A549 (cell line): Measurements from ENCODE around the gene TMCO4. TPM values are rescaled to one million over a fixed set of nuclear protein-coding genes. Genes with fewer than 3 reads are reported as not detected.
"Not testable (repeated sequence)": the region's sequence is repeated elsewhere in the genome, so short reads cannot be mapped to it uniquely, and the experiment has no call there.

Source experiments
- ATAC-seq, 2 experiments: fragments of 200-7000 bp in 1 of 2; fragments of >200 bp in 1 of 2; cut with Nextera tagmentation in 1 of 2; cut with Tn5 transposase in 1 of 2; 3 replicates each; pipeline versions ENCODE4 v1.8.0 to v1.9.1; 2018 to 2020; ENCODE audit warnings: mild to moderate bottlenecking in 1 of 2, moderate library complexity in 1 of 2
- CTCF ChIA-PET: fragments of 300-600 bp; sonication (Branson Sonifier 250); formaldehyde crosslinking; extraction: SDS; loops from one replicate; lab custom pipeline; 2021; ENCODE audit warnings: antibody characterized with exemption, inconsistent platforms; lab: Yijun Ruan, JAX
- POLR2A ChIA-PET: fragments of 350-600 bp; formaldehyde crosslinking; extraction: SDS; loops from one replicate; lab custom pipeline; 2021; ENCODE audit warnings: antibody characterized with exemption, inconsistent platforms; lab: Yijun Ruan, JAX
- DNase-seq, 2 experiments: peaks; one replicate each; pipeline versions ENCODE4 v3.0.0 to v3.0.0-alpha.2; 2011 to 2016; ENCODE audit warnings: low read depth in 1 of 2, low spot score in 1 of 2
- FAIRE-seq: peaks from 2 replicates; lab custom pipeline; 2011; peaks lifted over from hg19 to GRCh38; lab: Jason Lieb, UNC
- H3K27ac ChIP-seq, 2 experiments: fragments of >200 bp; sonication (Bioruptor Twin); formaldehyde crosslinking; 3 replicates each; pipeline ENCODE4 v1.5.1; 2016 to 2017
- H3K4me1 ChIP-seq: fragments of >200 bp; sonication (Bioruptor Twin); formaldehyde crosslinking; 3 replicates; pipeline ENCODE4 v1.6.1; 2016
- H3K4me2 ChIP-seq: fragments of >200 bp; sonication (Bioruptor Twin); formaldehyde crosslinking; 3 replicates; pipeline ENCODE4 v1.6.1; 2016
- H3K4me3 ChIP-seq: fragments of >200 bp; sonication (Bioruptor Twin); formaldehyde crosslinking; 3 replicates; pipeline ENCODE4 v1.5.1; 2016
- H3K9me3 ChIP-seq: fragments of >200 bp; sonication (Bioruptor Twin); formaldehyde crosslinking; 3 replicates; pipeline ENCODE4 v1.6.1; 2016
- BCL3 ChIP-seq: fragments of >200 bp; sonication (Bioruptor Twin); formaldehyde crosslinking; IDR thresholded peaks from 3 replicates; pipeline ENCODE4 v1.6.1; 2016
- BHLHE40 ChIP-seq: IDR thresholded peaks from 2 replicates; pipeline ENCODE4 v1.6.1; 2012; ENCODE audit warnings: low read depth, low read length, inconsistent platforms
- CEBPB ChIP-seq, 2 experiments: fragments of >200 bp in 1 of 2; sonication (Bioruptor Twin) in 1 of 2; formaldehyde crosslinking in 1 of 2; IDR thresholded peaks; 2 replicates each; pipeline ENCODE4 v1.6.1; 2012 to 2016
- CHD2 ChIP-seq: fragments of 150-350 bp; IDR thresholded peaks from 2 replicates; pipeline ENCODE4 v1.6.1; 2014; ENCODE audit warnings: low read length; ENCODE audit not compliant: partially characterized antibody
- EHF ChIP-seq: fragments of 250-450 bp; sonication (Bioruptor Pico); IDR thresholded peaks from 2 replicates; pipeline ENCODE4 v1.5.0; 2020; ENCODE audit warnings: mild to moderate bottlenecking
- FOSB ChIP-seq: fragments of 250-450 bp; sonication (Bioruptor Pico); IDR thresholded peaks from 2 replicates; pipeline ENCODE4 v1.5.0; 2020; ENCODE audit warnings: mild to moderate bottlenecking, moderate library complexity
- FOXS1 ChIP-seq: fragments of 250-450 bp; sonication (Bioruptor Pico); IDR thresholded peaks from 2 replicates; pipeline ENCODE4 v1.5.0; 2020; ENCODE audit warnings: mild to moderate bottlenecking, moderate library complexity
- GATA3 ChIP-seq: IDR thresholded peaks from 2 replicates; pipeline ENCODE4 v1.6.1; 2012; ENCODE audit warnings: borderline replicate concordance
- HOXB13 ChIP-seq: fragments of 250-450 bp; sonication (Bioruptor Pico); IDR thresholded peaks from 2 replicates; pipeline ENCODE4 v1.5.0; 2020; ENCODE audit warnings: low read depth, mild to moderate bottlenecking, moderate library complexity
- HOXB5 ChIP-seq: fragments of 250-450 bp; sonication (Bioruptor Pico); IDR thresholded peaks from 2 replicates; pipeline ENCODE4 v1.5.0; 2020; ENCODE audit warnings: mild to moderate bottlenecking, moderate library complexity
- KDM1A ChIP-seq: fragments of 200-600 bp; sonication (generic); IDR thresholded peaks from 2 replicates; pipeline ENCODE4 v1.6.1; 2016; ENCODE audit warnings: low read depth, mild to moderate bottlenecking
- MAZ ChIP-seq: fragments of 150-350 bp; IDR thresholded peaks from 2 replicates; pipeline ENCODE4 v1.6.1; 2014; ENCODE audit warnings: antibody characterized with exemption, low read depth, low read length, borderline replicate concordance
- MYC ChIP-seq: IDR thresholded peaks from 2 replicates; pipeline ENCODE4 v1.6.1; 2012; ENCODE audit warnings: mild to moderate bottlenecking, inconsistent platforms, low read length, improper control_type of control experiment, borderline replicate concordance
- RAD21 ChIP-seq, 2 experiments: fragments of >200 bp in 1 of 2; sonication (Bioruptor Twin) in 1 of 2; formaldehyde crosslinking in 1 of 2; IDR thresholded peaks in 1 of 2; conservative IDR thresholded peaks in 1 of 2; 2 replicates in 1 of 2; 3 replicates in 1 of 2; pipeline ENCODE4 v1.6.1; 2012 to 2018; ENCODE audit warnings: inconsistent platforms in 1 of 2
- RARB ChIP-seq: fragments of 250-450 bp; sonication (Bioruptor Pico); IDR thresholded peaks from 2 replicates; pipeline ENCODE4 v1.8.0; 2021; ENCODE audit warnings: mild to moderate bottlenecking, moderate library complexity
- REST ChIP-seq: fragments of 200-600 bp; sonication (generic); IDR thresholded peaks from 2 replicates; pipeline ENCODE4 v1.6.1; 2016; ENCODE audit warnings: antibody characterized with exemption, mild to moderate bottlenecking, moderate library complexity
- RFX5 ChIP-seq: fragments of 450-650 bp; IDR thresholded peaks from 2 replicates; pipeline ENCODE4 v1.7.1; 2014; ENCODE audit warnings: antibody characterized with exemption, mild to moderate bottlenecking, moderate library complexity
- SMC3 ChIP-seq: fragments of >200 bp; sonication (Bioruptor Twin); formaldehyde crosslinking; IDR thresholded peaks from 3 replicates; pipeline ENCODE4 v1.6.1; 2018; ENCODE audit warnings: inconsistent platforms
- TFCP2L1 ChIP-seq: fragments of 250-450 bp; sonication (Bioruptor Pico); IDR thresholded peaks from 2 replicates; pipeline ENCODE4 v1.5.0; 2021; ENCODE audit warnings: mild to moderate bottlenecking
- TP53 ChIP-seq: fragments of 250-450 bp; sonication (Bioruptor Pico); IDR thresholded peaks from 2 replicates; pipeline ENCODE4 v1.5.0; 2021; ENCODE audit warnings: mild to moderate bottlenecking, moderate library complexity
- USF2 ChIP-seq: fragments of 450-650 bp; IDR thresholded peaks from 2 replicates; pipeline ENCODE4 v1.6.1; 2014; ENCODE audit warnings: antibody characterized with exemption
- ZSCAN20 ChIP-seq: fragments of 250-450 bp; sonication (Bioruptor Pico); IDR thresholded peaks from 2 replicates; pipeline ENCODE4 v1.8.0; 2022; ENCODE audit warnings: mild to moderate bottlenecking, moderate library complexity
- WGBS: methylation state at CpG from one replicate; pipeline ENCODE4 v1.1.6; 2017; ENCODE audit errors: missing lambda C conversion rate; 5-methylcytosine and 5-hydroxymethylcytosine counted together
- polyA plus RNA-seq, 4 experiments: library from polyadenylated mRNA; depleted of rRNA in 3 of 4; stranded (reverse); fragments of >200 nt; fragmentation: RNase III in 1 of 4; extraction: RNeasy Plus Mini Kit Qiagen cat#74134 plus additional on column Dnase treatment in 1 of 4; gene quantifications; 2 replicates in 3 of 4; 3 replicates in 1 of 4; pipeline ENCODE4 v1.2.3, GENCODE V29; 2011 to 2017
- TF ChIP-seq, protein P1 (sequence below): fragments of 250-450 bp; sonication (Bioruptor Pico); IDR thresholded peaks from 2 replicates; pipeline ENCODE4 v1.5.0; 2020; ENCODE audit warnings: low read depth, mild to moderate bottlenecking, moderate library complexity

Gene TMCO4
- polyA plus RNA-seq, 2 of the 4 experiments (the other 2 are of a cell fraction) = 4.0 to 4.6 TPM

DNA sequence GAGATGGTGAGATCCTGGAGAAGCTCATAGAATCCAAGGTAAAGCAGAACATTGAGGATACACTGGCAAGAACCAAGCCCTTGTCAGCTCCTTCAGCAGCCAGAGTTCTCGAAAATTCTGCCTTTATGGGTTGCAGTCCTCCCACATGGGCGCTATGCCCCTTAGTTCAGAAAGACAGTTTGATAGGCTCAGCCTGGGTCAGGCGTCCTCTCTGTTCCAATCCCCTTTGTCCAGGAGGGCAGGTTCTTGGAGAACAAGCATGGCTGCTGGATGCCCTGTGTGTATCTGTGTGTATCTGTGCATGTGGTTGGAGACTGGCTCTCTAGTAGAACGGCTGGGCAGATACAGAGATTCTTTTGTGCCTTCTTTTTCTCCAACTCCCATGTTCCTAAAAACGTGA lies 163.7 kb downstream of the TMCO4 start:
- Histone ChIP-seq H3K4me2 (no peak overlapping the region), H3K4me3 (no peak overlapping the region), H3K4me1 (peaks cover 30% of the 10 kb centered on the region), H3K9me3 (no peaks in the 10 kb centered on the region), H3K27ac (peak overlapping the region in 1 of 2 experiments; percentile 41; a peak in 2 of 6 replicates)
- ChIA-PET CTCF (no interaction called here), POLR2A (no interaction called here)
- FAIRE-seq = no peak
- 0 out of 6 replicates have a peak, but pooled peaks of 1 of the 2 experiments have one; percentile 26 for ATAC-seq
- DNase-seq = no peak
- TF ChIP-seq TP53 (CRISPR knock-in tag) = no peak
- no peak for TF ChIP-seq FOSB (CRISPR knock-in tag)
- TF ChIP-seq BHLHE40 = no peak
- no peak for TF ChIP-seq ZSCAN20 (CRISPR knock-in tag)
- TF ChIP-seq REST = no peak
- no peak for TF ChIP-seq KDM1A
- TF ChIP-seq BCL3 = no peak
- no peak for TF ChIP-seq RAD21 (conservative IDR thresholded peaks at IDR 0.05 in 1 of 2, IDR thresholded peaks at IDR 0.05 in 1 of 2)
- 85% methylated on average over 5 of the region's 5 CpGs for WGBS

GRCh38 chr1:19635646-19636045 lies 164.1 kb downstream of the TMCO4 start:
- Histone ChIP-seq H3K4me1 (peaks cover 26% of the 10 kb centered on the region), H3K4me2 (no peak overlapping the region), H3K27ac (peak overlapping the region in 1 of 2 experiments; percentile 41; a peak in 2 of 6 replicates), H3K4me3 (no peak overlapping the region), H3K9me3 (no peaks in the 10 kb centered on the region)
- ChIA-PET POLR2A (no interaction called here), CTCF (no interaction called here)
- 80% methylated on average over 4 of the region's 4 CpGs for WGBS
- ATAC-seq (no peak), FAIRE-seq (no peak), DNase-seq (no peak)
- TF ChIP-seq SMC3 (no peak), RARB (CRISPR knock-in tag) (no peak), MAZ (no peak), HOXB5 (CRISPR knock-in tag) (no peak), CEBPB (IDR thresholded peaks at IDR 0.05) (no peak)
- TF ChIP-seq, protein P1, sequence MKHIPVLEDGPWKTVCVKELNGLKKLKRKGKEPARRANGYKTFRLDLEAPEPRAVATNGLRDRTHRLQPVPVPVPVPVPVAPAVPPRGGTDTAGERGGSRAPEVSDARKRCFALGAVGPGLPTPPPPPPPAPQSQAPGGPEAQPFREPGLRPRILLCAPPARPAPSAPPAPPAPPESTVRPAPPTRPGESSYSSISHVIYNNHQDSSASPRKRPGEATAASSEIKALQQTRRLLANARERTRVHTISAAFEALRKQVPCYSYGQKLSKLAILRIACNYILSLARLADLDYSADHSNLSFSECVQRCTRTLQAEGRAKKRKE (CRISPR knock-in tag) = no peak

DNA sequence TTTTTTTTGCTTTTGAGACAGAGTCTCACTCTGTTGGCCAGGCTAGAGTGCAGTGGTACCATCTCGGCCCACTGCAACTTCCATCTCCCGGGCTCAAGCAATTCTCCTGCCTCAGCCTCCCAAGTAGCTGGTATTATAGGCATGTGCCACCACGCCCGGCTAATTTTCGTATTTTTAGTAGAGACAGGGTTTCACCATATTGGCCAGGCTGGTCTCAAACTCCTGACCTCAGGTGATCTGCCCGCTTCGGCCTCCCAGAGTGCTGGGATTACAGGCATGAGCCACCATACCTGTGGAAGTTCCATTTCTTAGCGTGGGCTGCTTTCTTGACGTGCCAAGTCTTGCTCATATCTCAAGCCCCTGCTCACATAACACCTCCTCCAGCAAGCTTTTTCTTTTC lies 164.7 kb downstream of the TMCO4 start:
- POLR2A ChIA-PET, ATAC-seq, H3K27ac ChIP-seq, DNase-seq, H3K4me2 ChIP-seq, FAIRE-seq, H3K9me3 ChIP-seq, H3K4me3 ChIP-seq, CTCF ChIA-PET: not testable (repeated sequence)
- peaks cover 20% of the 10 kb centered on the region for H3K4me1 ChIP-seq
- 98% methylated on average over 8 of the region's 9 CpGs for WGBS

DNA sequence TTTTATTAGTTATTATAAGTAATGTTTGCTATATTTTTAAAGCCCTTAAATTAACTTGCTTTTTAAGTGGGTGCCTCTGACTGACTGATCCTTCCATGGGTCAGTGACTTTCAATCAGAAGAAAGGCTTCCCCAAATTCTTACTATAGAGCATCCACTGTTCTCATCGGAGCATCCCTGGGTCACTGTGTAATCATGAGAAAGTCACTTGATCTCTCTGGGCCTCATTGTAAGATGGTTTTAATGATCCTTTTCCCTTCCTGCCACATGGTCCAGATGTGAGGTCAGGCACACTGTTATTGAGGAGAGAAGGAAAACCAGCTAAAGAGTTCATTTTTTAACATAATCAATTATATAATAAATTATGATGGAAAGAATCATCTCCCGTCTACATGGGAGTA lies 166.6 kb downstream of the TMCO4 start:
- Histone ChIP-seq H3K4me1 (peaks cover 7% of the 10 kb centered on the region; the same call in 2 of the 3 replicates), H3K4me2 (no peak overlapping the region), H3K27ac (no peak overlapping the region), H3K9me3 (no peaks in the 10 kb centered on the region), H3K4me3 (no peak overlapping the region)
- FAIRE-seq = no peak
- DNase-seq = no peak
- ChIA-PET CTCF (no interaction called here), POLR2A (no interaction called here)
- TF ChIP-seq TFCP2L1 (CRISPR knock-in tag) = no peak
- TF ChIP-seq ZSCAN20 (CRISPR knock-in tag) = no peak
- TF ChIP-seq FOXS1 (CRISPR knock-in tag) = no peak
- no peak for TF ChIP-seq CHD2
- TF ChIP-seq HOXB5 (CRISPR knock-in tag) = no peak
- TF ChIP-seq GATA3 = no peak
- TF ChIP-seq TP53 (CRISPR knock-in tag) = no peak
- TF ChIP-seq HOXB13 (CRISPR knock-in tag) = no peak
- TF ChIP-seq USF2 = no peak
- no peak for TF ChIP-seq RFX5
- TF ChIP-seq EHF = no peak
- TF ChIP-seq MYC = no peak
- ATAC-seq = no peak
- 97% methylated on average over 2 of the region's 2 CpGs for WGBS
